Muscle layer of duodenum (tissue), 2 donors: Measurements from ENCODE around the gene TOR1AIP2.
"Not testable (repeated sequence)": the region's sequence is repeated elsewhere in the genome, so short reads cannot be mapped to it uniquely, and the experiment has no call there.

ENCODE experiments used
- H3K27ac ChIP-seq: one replicate; pipeline ENCODE4 v1.7.0; 2013; ENCODE audit warnings: mild to moderate bottlenecking, low read length
- H3K27me3 ChIP-seq: one replicate; pipeline ENCODE4 v1.7.0; 2013; ENCODE audit warnings: low read depth, mild to moderate bottlenecking, control low read depth, low read length
- H3K36me3 ChIP-seq, 2 donors: one replicate each; pipeline ENCODE4 v1.7.0; 2013; ENCODE audit warnings: low read length in 2 of 2, control low read depth in 1 of 2, mild to moderate bottlenecking in 1 of 2; ENCODE audit not compliant: insufficient read depth in 2 of 2, control insufficient read depth in 1 of 2
- H3K4me1 ChIP-seq, 2 donors: one replicate each; pipeline ENCODE4 v1.7.0; 2013; ENCODE audit warnings: low read length in 2 of 2, mild to moderate bottlenecking in 2 of 2, control low read depth in 1 of 2, moderate library complexity in 1 of 2; ENCODE audit not compliant: insufficient read depth in 2 of 2, control insufficient read depth in 1 of 2
- H3K4me3 ChIP-seq, 2 donors: one replicate each; pipeline ENCODE4 v1.7.0; 2013; ENCODE audit warnings: low read length in 2 of 2, low read depth in 1 of 2, mild to moderate bottlenecking in 1 of 2
- H3K9me3 ChIP-seq, 2 donors: one replicate each; pipeline ENCODE4 v1.7.0; 2013; ENCODE audit warnings: low read length in 2 of 2, control low read depth in 1 of 2, mild to moderate bottlenecking in 1 of 2; ENCODE audit not compliant: control insufficient read depth in 1 of 2
- donor health status: healthy.

Gene TOR1AIP2

DNA sequence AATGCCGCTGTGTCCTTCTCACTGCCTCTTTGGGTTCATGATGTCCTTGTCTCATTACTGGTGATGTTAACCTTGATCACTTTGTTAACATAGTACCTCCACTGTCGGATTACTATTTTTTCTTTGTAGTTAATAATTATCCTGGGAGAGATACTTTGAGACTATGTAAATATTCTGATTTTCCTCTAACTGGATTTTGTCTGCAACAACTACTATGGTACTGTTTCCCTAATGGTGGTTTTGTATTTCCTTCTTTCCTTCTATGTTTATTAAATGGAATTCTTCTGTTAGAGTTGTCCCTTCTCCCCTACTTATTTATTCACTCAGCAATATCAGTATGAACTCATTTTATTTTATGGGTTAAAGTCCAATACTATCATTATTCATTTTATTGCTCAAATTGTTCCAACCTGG is 4.2 kb downstream of the TOR1AIP2 start:
- Histone ChIP-seq H3K9me3 (no peaks in the 10 kb centered on the region), H3K27ac (no peak overlapping the region), H3K4me1 (peaks cover 16 to 43% of the 10 kb centered on the region in 2 donors), H3K36me3 (peaks cover 7 to 12% of the 10 kb centered on the region in 2 donors), H3K4me3 (no peak overlapping the region), H3K27me3 (no peaks in the 10 kb centered on the region)

DNA sequence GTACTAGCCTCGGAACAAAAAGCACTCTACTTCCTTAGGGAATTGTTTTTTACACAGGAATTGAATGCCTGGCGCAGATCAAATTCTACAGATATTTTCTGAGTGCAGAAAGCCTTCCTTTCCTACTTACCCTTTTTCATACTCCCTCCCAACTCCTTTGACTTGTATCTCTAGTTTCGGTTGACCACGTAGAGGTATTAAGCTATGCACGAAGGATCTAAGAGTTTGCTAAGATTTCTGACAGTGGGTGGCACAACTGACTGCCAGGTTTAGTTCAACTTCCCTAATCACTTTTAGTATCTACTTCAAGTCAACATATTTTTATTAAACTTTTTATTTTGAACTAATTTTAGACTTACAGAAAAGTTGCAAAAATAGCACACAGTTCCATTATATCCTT is 5.0 kb downstream of the TOR1AIP2 start:
- Histone ChIP-seq H3K4me3 (no peak overlapping the region), H3K9me3 (no peaks in the 10 kb centered on the region), H3K27me3 (no peaks in the 10 kb centered on the region), H3K27ac (no peak overlapping the region), H3K4me1 (peaks cover 16 to 40% of the 10 kb centered on the region in 2 donors), H3K36me3 (peaks cover 14 to 19% of the 10 kb centered on the region in 2 donors)

DNA sequence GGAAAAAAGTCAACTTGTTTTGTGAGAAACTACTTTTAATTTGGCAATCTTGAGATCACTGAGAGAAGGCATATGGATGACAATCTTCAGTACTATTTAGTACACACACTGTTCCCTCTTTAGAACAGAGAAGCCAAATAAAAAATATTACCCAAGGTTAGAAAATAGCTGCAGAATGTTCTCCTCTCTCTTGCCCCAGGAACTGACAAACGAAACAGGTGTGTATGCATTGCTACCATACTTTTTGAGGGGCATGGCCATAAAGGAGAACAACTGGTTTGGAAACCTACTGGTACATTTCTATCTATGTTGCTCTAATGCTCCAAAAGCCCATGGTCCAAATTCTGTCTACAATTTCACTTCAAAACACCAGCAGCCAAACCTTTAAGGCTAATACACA is 5.7 kb downstream of the TOR1AIP2 start:
- no peaks in the 10 kb centered on the region for H3K9me3 ChIP-seq
- H3K4me1 ChIP-seq, result peaks cover 16 to 40% of the 10 kb centered on the region in 2 donors
- H3K27ac ChIP-seq, result no peak overlapping the region
- H3K27me3 ChIP-seq, result no peaks in the 10 kb centered on the region
- no peak overlapping the region for H3K4me3 ChIP-seq
- peaks cover 18 to 25% of the 10 kb centered on the region in 2 donors for H3K36me3 ChIP-seq

DNA sequence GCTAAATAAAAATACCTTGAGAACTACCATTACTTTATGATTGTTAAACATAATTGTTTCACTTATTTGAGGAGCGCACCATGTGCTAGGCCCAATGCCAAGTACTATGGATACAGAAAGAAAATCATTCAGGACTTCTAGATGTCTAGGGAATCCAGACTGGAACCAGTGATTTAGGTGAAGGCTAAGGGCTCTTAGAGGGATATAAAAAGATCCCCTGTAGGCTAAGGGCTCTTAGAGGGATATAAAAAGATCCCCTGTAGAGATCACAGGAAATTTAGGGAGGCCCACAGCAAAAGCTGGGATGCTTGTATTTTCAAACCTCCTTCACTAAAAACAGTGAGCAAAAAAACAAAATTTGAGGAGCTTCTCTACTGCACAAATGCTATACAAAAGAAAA is 6.7 kb downstream of the TOR1AIP2 start:
- Histone ChIP-seq H3K4me3 (no peak overlapping the region), H3K36me3 (peaks cover 26 to 31% of the 10 kb centered on the region in 2 donors), H3K4me1 (peaks cover 9 to 30% of the 10 kb centered on the region in 2 donors), H3K27ac (no peak overlapping the region), H3K27me3 (no peaks in the 10 kb centered on the region), H3K9me3 (no peaks in the 10 kb centered on the region)

DNA sequence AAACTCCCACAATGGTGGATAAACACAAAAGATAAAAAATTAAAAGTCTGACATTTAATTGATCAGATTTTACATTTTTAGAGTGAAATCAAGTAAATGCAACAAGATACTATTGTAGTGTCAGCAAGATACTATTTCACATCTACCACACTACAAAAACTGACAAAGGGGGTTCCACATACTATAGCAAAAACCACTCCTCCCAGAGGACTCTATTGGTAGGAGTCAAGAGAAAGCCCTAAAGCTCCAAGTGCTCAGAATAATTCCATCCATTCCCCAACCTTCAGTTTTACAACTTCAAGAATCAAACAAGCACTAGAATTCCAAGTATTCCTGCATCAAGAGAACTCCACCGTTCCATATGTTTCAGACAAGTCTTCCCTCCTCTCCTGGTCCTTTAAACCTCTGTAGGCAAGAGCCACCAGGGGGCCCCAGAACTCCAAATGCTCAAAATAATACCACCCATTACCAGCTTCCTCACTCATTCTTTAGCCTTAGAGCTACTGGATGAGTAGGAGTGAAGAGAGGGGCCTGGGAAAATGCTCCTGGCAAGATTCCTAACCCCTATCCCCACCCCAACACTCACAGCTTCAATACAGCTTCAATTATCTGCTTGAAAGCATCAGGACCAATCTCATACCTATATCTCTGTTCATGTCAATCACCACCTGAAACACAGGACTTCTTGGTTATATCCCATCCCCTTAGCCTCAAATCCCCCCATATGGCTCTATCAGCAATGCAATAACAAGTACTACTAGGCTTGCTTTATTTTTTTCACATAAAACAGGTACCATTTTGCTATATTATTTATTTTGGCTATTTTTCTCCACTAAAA is 9.9 kb downstream of the TOR1AIP2 start:
- Histone ChIP-seq H3K4me3 (no peak overlapping the region), H3K4me1 (peaks cover 0 to 12% of the 10 kb centered on the region in 2 donors), H3K27ac (no peak overlapping the region), H3K27me3 (no peaks in the 10 kb centered on the region), H3K36me3 (peaks cover 35 to 38% of the 10 kb centered on the region in 2 donors), H3K9me3 (no peaks in the 10 kb centered on the region)

DNA sequence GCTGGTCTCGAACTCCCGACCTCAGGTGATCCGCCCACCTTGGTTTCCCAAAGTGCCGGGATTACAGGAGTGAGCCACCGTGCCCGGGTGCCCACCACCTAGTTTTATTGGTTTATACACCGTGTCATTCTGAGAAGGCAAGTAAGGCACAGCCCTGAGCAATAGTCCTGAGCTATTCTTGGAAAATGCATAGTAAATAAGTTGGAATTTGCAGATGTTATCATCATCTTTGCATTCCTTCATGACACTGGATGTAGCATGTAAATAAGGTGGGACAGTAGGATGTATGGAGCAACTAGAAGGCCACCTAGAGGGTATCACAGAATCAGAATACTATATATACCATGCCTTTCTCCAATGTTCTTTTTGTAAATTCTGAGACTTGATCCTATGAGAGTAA is 11.0 kb downstream of the TOR1AIP2 start:
- Histone ChIP-seq H3K27ac (no peak overlapping the region), H3K36me3 (peaks cover 35 to 38% of the 10 kb centered on the region in 2 donors), H3K27me3 (no peaks in the 10 kb centered on the region), H3K4me1 (peaks cover 0 to 5% of the 10 kb centered on the region in 2 donors), H3K9me3 (no peaks in the 10 kb centered on the region), H3K4me3 (no peak overlapping the region)

DNA sequence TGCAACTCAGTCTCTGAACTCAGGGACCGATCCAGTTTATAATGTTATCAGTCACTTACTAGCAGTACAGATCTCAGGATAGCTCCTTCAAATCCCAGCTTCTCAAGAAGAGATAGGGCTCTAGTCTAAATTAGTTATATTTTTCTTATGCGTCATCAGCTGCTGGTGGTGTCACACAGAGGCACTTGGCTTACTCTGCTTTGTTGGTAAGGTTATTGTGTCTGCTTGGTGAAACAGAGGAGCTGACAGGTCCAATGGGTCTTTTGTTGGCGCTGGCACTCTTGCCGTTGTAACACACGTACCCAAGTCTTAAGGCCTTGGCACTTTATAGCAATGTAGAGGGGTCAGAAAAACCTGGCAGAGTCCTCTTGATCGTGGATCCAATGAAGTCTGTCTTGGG is 12.2 kb downstream of the TOR1AIP2 start:
- no peaks in the 10 kb centered on the region for H3K27me3 ChIP-seq

DNA sequence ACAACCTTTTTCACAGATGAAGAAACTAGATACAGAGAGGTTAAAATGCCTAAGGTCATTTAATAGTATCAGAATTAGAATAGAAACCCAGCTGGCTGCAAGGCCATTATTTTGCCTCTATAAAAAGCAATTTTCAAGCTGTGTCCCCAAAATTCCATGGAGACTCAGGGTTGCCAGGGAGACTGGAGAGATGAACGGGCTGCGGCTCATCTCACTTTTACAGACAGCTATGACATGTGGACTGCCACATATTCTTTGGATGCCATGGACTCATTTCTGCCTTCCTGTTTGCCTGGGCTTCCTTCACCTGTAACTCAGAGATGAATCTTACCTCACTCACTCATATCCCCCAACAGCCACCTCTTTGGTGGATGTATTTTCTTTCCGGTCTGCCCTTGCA is 17.0 kb downstream of the TOR1AIP2 start:
- no peaks in the 10 kb centered on the region for H3K27me3 ChIP-seq

More for the DNA sequence above, 12.2 kb downstream of the TOR1AIP2 start:
- no peak overlapping the region for H3K27ac ChIP-seq
- H3K9me3 ChIP-seq, result no peaks in the 10 kb centered on the region
- H3K36me3 ChIP-seq, result peaks cover 35 to 38% of the 10 kb centered on the region in 2 donors
- H3K4me3 ChIP-seq, result no peak overlapping the region
- H3K4me1 ChIP-seq, result peaks cover 0 to 5% of the 10 kb centered on the region in 2 donors

DNA sequence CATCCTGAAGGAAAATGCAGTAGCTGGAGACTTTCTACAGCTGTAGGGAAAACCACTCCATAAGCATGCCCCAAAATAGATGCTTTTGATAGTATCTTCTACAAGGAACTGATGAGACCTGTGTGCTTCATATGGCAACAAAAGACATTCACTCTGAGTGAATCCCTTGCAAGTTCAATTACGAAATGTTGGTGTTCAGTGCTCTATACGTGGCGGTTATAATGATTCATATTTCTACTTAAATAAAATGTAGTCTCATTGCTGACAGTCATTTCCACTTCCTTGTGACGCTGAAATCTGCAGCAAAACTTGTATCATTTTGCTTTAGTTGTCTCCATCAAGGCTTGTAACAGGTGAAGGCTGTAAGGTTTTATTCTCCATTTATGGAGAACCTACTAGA is 20.6 kb downstream of the TOR1AIP2 start:
- no peaks in the 10 kb centered on the region for H3K9me3 ChIP-seq
- no peaks in the 10 kb centered on the region for H3K4me1 ChIP-seq
- H3K36me3 ChIP-seq, result peaks cover 6 to 9% of the 10 kb centered on the region in 2 donors
- no peaks in the 10 kb centered on the region for H3K27me3 ChIP-seq
- H3K4me3 ChIP-seq, result no peak overlapping the region
- H3K27ac ChIP-seq, result no peak overlapping the region

More for the DNA sequence above, 17.0 kb downstream of the TOR1AIP2 start:
- no peaks in the 10 kb centered on the region for H3K9me3 ChIP-seq
- peaks cover 20 to 21% of the 10 kb centered on the region in 2 donors for H3K36me3 ChIP-seq
- H3K4me1 ChIP-seq, result no peaks in the 10 kb centered on the region
- no peak overlapping the region for H3K27ac ChIP-seq
- no peak overlapping the region for H3K4me3 ChIP-seq

DNA sequence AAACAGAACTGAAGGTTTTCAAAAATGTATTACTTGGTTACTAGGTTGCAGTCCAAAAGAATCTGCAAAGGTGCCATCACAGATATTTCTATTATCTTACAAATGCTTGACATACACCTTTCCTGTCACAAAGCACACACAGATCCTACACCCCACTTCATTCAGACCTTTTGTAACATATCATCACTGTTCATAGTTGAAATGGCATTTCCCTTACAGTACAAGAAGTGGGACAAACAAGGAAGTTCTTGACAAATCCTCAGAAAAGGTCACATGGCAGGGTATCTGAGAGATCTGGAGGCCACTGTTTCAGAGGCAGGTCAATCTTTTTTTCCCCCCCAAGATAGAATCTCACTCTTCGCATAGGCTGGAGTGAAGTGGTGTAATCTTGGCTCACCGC is 21.3 kb downstream of the TOR1AIP2 start:
- no peak overlapping the region for H3K4me3 ChIP-seq
- H3K27me3 ChIP-seq, result no peaks in the 10 kb centered on the region
- H3K27ac ChIP-seq, result no peak overlapping the region
- H3K4me1 ChIP-seq, result no peaks in the 10 kb centered on the region
- no peaks in the 10 kb centered on the region for H3K9me3 ChIP-seq
- H3K36me3 ChIP-seq, result peaks cover 9 to 10% of the 10 kb centered on the region in 2 donors

DNA sequence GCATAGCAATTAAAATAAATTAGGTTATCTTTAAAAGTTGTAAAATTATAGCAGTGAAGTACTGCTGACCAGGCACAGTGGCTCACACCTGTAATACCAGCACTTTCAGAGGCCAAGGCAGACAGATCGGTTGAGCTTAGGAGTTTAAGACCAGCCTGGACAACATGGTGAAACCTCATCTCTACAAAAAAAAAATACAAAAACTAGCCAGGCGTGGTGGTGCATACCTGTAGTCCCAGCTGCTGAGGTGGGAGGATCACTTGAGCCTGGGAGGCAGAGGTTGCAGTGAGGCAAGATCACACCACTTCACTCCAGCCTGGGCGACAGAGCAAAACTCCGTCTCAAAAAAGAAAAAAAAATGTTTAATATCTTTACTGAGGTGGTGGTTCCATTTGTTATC is 21.8 kb downstream of the TOR1AIP2 start:
- peaks cover 13% of the 10 kb centered on the region in 2 donors for H3K36me3 ChIP-seq
- not testable (repeated sequence) for H3K9me3 ChIP-seq, H3K4me3 ChIP-seq, H3K27ac ChIP-seq, H3K27me3 ChIP-seq, H3K4me1 ChIP-seq

DNA sequence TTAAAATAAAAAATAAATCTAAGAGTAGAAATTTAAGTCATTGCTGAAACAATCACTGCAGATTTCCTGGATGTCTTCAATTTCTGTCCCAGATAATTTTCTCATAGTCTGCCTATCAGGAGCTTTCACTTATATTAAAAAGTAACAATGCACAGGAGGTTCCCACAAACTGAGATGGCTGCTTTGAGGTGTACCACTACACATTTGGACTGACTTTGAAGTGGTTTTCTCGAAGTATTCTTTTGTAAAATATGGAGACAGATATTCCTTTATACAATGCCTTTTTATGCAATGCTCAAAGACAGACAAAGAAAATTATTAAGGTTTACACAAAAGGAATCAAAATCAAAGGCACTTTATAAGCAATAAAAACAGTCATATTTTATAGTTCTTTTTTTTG is 24.5 kb downstream of the TOR1AIP2 start:
- no peaks in the 10 kb centered on the region for H3K27me3 ChIP-seq
- no peaks in the 10 kb centered on the region for H3K4me1 ChIP-seq
- peaks cover 25 to 38% of the 10 kb centered on the region in 2 donors for H3K36me3 ChIP-seq
- H3K9me3 ChIP-seq, result no peaks in the 10 kb centered on the region
- no peak overlapping the region for H3K27ac ChIP-seq
- H3K4me3 ChIP-seq, result no peak overlapping the region
